Astrocyte (in vitro differentiated cells and primary cell): Measurements from ENCODE around the gene F13B.

Experiments used
- EZH2 ChIP-seq: IDR thresholded peaks from 2 replicates; pipeline ENCODE4 v1.6.1; 2012; ENCODE audit warnings: mild to moderate bottlenecking, low read length, inconsistent platforms; ENCODE audit not compliant: insufficient read depth
- TF ChIP-seq, protein P1 (sequence below): IDR thresholded peaks from 2 replicates; pipeline ENCODE4 v1.5.1; 2011; ENCODE audit warnings: low read depth, mild to moderate bottlenecking, inconsistent platforms, low read length, moderate library complexity; ENCODE audit not compliant: insufficient read depth

DNA sequence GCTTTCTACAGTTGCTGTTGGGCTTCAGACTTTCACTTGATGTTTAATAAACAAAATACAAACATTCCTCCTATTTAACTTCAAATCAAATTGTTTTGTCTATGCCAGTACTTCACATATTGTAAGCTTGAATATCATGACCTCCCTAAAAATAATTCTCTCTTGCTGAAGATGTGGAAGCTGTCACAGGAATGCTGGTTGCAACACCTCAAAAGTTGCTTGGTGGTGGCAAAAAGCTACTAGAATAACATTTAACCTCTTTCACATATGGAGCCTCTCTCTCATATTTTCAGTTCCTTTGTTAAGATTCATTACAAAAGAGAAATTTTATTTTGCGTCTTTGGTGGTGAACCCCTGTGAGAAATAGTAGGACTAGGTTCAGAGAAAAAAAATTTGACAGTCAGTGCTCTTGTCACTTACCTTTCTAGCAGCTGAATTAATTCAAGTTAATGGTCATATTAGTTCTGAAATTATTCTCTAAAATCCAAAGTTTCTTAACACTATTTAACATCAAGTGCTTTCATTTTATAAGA, 25.5 kb upstream of the F13B start:
- TF ChIP-seq, protein P1, sequence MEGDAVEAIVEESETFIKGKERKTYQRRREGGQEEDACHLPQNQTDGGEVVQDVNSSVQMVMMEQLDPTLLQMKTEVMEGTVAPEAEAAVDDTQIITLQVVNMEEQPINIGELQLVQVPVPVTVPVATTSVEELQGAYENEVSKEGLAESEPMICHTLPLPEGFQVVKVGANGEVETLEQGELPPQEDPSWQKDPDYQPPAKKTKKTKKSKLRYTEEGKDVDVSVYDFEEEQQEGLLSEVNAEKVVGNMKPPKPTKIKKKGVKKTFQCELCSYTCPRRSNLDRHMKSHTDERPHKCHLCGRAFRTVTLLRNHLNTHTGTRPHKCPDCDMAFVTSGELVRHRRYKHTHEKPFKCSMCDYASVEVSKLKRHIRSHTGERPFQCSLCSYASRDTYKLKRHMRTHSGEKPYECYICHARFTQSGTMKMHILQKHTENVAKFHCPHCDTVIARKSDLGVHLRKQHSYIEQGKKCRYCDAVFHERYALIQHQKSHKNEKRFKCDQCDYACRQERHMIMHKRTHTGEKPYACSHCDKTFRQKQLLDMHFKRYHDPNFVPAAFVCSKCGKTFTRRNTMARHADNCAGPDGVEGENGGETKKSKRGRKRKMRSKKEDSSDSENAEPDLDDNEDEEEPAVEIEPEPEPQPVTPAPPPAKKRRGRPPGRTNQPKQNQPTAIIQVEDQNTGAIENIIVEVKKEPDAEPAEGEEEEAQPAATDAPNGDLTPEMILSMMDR = no peak
- TF ChIP-seq EZH2 = no peak
